ENCODE measurements around the gene SZT2. TPM values are rescaled to one million over a fixed set of nuclear protein-coding genes. Genes with fewer than 3 reads are reported as not detected.

Gene SZT2
- total and polyA plus RNA-seq, 10 of the 15 experiments (the other 5 are each of a cell fraction or from before 2014, with no cell fraction given) = 1.4 to 38.3 (median 12.7) TPM

DNA sequence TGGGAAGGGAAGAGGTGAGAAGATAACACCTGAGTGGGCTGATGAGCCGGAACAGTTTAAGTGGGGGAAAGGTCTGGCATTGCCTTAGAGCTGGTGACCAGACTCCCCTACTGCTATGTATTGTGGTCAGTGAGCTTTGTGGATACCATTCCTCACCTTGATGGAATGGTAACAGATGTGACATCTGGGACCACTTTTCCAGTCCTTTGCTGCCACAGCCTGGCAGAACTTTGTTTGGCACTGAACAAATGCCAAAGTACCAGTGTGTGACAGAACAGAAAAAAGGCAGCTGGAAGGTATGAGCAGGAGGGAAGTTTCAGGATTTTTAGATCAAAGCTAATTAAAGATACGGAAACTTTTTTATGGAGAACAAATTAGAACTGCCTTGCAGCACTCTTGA lies 6.2 kb upstream of the SZT2 start:
- Histone ChIP-seq H3K79me2 (ENCODE audit: control insufficient read depth, insufficient read depth, low read length) (peaks cover 13% of the 10 kb centered on the region), H3K36me3 (ENCODE audit: control insufficient read depth in 2 of 2, insufficient read depth in 2 of 2, low read length in 1 of 2) (peaks cover 6 to 31% of the 10 kb centered on the region in 2 experiments), H2AFZ (ENCODE audit: control insufficient read depth, low read depth, low read length) (no peak overlapping the region), H3K9ac (ENCODE audit: control insufficient read depth, insufficient read depth, low read length) (no peak overlapping the region), H3K27me3 (replicated peaks in 1 of 2; ENCODE audit: control insufficient read depth in 2 of 2, insufficient read depth in 2 of 2, low read length in 1 of 2) (no peaks in the 10 kb centered on the region), H4K20me1 (ENCODE audit: control insufficient read depth, insufficient read depth) (no peaks in the 10 kb centered on the region; the same call in 1 of the 2 replicates), H3K27ac (ENCODE audit: control insufficient read depth, insufficient read depth) (no peak overlapping the region), H3K4me2 (ENCODE audit: control insufficient read depth, insufficient read depth) (no peak overlapping the region), H3K9me3 (replicated peaks; ENCODE audit: control insufficient read depth, insufficient read depth, low read length) (no peaks in the 10 kb centered on the region), H3K4me3 (no peak overlapping the region), H3K4me1 (ENCODE audit: control insufficient read depth, insufficient read depth, low read length) (peaks cover 10% of the 10 kb centered on the region)
- ATAC-seq (no peak), FAIRE-seq (no peak), DNase-seq (ENCODE audit: low read depth, low spot score) (no peak)
- SMC1A ChIA-PET (ENCODE audit: uncharacterized antibody, unreplicated experiment) = interaction anchor here (1.2 to 2.7 kb wide), 2 partner anchors 31 to 145 kb away, joined by 4 to 12 read pairs; no protein-coding TSS in a partner anchor
- POLR2A ChIA-PET = no interaction called here
- no TSS peak for BruUV-seq (replicated peaks)
- 95% methylated on average over 2 of the region's 2 CpGs for WGBS (ENCODE audit: insufficient coverage, insufficient replicate concordance, low lambda C conversion rate, missing lambda C conversion rate)
- CTCF ChIA-PET = interaction anchor here (0.5 to 1.6 kb wide), 4 partner anchors 74 to 160 kb away, joined by 3 to 4 read pairs (median 3); no protein-coding TSS in a partner anchor
- RAD21 ChIA-PET (ENCODE audit: unreplicated experiment) = interaction anchor here (1.6 kb wide), 1 partner anchor 15 kb away, joined by 3 read pairs; the partner anchor contains the start of gene ELOVL1
- intact Hi-C loops (cut with micrococcal nuclease; ENCODE audit: unreplicated experiment) (no loop called here), in situ Hi-C loops (cut with MboI) (no loop called here)
- TF ChIP-seq, protein P1, sequence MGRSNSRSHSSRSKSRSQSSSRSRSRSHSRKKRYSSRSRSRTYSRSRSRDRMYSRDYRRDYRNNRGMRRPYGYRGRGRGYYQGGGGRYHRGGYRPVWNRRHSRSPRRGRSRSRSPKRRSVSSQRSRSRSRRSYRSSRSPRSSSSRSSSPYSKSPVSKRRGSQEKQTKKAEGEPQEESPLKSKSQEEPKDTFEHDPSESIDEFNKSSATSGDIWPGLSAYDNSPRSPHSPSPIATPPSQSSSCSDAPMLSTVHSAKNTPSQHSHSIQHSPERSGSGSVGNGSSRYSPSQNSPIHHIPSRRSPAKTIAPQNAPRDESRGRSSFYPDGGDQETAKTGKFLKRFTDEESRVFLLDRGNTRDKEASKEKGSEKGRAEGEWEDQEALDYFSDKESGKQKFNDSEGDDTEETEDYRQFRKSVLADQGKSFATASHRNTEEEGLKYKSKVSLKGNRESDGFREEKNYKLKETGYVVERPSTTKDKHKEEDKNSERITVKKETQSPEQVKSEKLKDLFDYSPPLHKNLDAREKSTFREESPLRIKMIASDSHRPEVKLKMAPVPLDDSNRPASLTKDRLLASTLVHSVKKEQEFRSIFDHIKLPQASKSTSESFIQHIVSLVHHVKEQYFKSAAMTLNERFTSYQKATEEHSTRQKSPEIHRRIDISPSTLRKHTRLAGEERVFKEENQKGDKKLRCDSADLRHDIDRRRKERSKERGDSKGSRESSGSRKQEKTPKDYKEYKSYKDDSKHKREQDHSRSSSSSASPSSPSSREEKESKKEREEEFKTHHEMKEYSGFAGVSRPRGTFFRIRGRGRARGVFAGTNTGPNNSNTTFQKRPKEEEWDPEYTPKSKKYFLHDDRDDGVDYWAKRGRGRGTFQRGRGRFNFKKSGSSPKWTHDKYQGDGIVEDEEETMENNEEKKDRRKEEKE (IDR thresholded peaks at IDR 0.05) = no peak
- TF ChIP-seq CREM (IDR thresholded peaks at IDR 0.05; ENCODE audit: low read depth) (no peak), SMAD5 (IDR thresholded peaks at IDR 0.05; ENCODE audit: low read depth) (no peak), KLF5 (IDR thresholded peaks at IDR 0.05; ENCODE audit: partially characterized antibody) (no peak), RAD21 (IDR thresholded peaks at IDR 0.05; ENCODE audit: insufficient read depth, low read depth, low read length) (0 out of 2 replicates have a peak, but pooled peaks have one; percentile 11), CTCF (IDR thresholded peaks at IDR 0.05 in 2 of 3, conservative IDR thresholded peaks at IDR 0.05 in 1 of 3; ENCODE audit: control insufficient read depth in 2 of 3, extremely low read depth in 1 of 3, insufficient read depth in 1 of 3, low read depth in 3 of 3, low read length in 3 of 3) (peak in 1 of 3 experiments; percentile 32; a peak in 2 of 6 replicates), NBN (IDR thresholded peaks at IDR 0.05) (no peak), LARP7 (IDR thresholded peaks at IDR 0.05) (no peak)
- TF ChIP-seq, protein P2, sequence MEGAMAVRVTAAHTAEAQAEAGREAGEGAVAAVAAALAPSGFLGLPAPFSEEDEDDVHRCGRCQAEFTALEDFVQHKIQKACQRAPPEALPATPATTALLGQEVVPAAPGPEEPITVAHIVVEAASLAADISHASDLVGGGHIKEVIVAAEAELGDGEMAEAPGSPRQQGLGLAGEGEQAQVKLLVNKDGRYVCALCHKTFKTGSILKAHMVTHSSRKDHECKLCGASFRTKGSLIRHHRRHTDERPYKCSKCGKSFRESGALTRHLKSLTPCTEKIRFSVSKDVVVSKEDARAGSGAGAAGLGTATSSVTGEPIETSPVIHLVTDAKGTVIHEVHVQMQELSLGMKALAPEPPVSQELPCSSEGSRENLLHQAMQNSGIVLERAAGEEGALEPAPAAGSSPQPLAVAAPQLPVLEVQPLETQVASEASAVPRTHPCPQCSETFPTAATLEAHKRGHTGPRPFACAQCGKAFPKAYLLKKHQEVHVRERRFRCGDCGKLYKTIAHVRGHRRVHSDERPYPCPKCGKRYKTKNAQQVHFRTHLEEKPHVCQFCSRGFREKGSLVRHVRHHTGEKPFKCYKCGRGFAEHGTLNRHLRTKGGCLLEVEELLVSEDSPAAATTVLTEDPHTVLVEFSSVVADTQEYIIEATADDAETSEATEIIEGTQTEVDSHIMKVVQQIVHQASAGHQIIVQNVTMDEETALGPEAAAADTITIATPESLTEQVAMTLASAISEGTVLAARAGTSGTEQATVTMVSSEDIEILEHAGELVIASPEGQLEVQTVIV (IDR thresholded peaks at IDR 0.05; ENCODE audit: borderline replicate concordance, partially characterized antibody) = no peak

Measured in GM12878 (cell line).